HUES64 (cell line): ENCODE data around the gene GAB2.

Experiments
- H3K27ac ChIP-seq: 2 replicates; pipeline ENCODE4 v1.7.0; 2013; ENCODE audit warnings: low read depth, low read length, inconsistent platforms
- H3K27me3 ChIP-seq: 2 replicates; pipeline ENCODE4 v1.6.1; 2013; ENCODE audit warnings: mild to moderate bottlenecking, low read length; ENCODE audit not compliant: insufficient read depth
- H3K36me3 ChIP-seq: 2 replicates; pipeline ENCODE4 v1.6.1; 2013; ENCODE audit warnings: mild to moderate bottlenecking, low read length; ENCODE audit not compliant: insufficient read depth
- H3K4me1 ChIP-seq: 2 replicates; pipeline ENCODE4 v1.6.1; 2013; ENCODE audit warnings: mild to moderate bottlenecking, low read length, moderate library complexity; ENCODE audit not compliant: insufficient read depth
- H3K4me3 ChIP-seq: 2 replicates; pipeline ENCODE4 v1.5.1; 2013; ENCODE audit warnings: mild to moderate bottlenecking, low read length, moderate library complexity
- H3K9ac ChIP-seq: 2 replicates; pipeline ENCODE4 v1.6.1; 2013; ENCODE audit warnings: mild to moderate bottlenecking, low read depth, low read length
- H3K9me3 ChIP-seq: 2 replicates; pipeline ENCODE4 v1.6.1; 2013; ENCODE audit warnings: low read depth, low read length; ENCODE audit not compliant: insufficient read depth
- WGBS: fragments of 150-250, 120-280 bp; methylation state at CpG from one replicate; pipeline ENCODE4 v1.1.7; 2013; ENCODE audit warnings: missing lambda C conversion rate; 5-methylcytosine and 5-hydroxymethylcytosine counted together

GAB2 gene

DNA sequence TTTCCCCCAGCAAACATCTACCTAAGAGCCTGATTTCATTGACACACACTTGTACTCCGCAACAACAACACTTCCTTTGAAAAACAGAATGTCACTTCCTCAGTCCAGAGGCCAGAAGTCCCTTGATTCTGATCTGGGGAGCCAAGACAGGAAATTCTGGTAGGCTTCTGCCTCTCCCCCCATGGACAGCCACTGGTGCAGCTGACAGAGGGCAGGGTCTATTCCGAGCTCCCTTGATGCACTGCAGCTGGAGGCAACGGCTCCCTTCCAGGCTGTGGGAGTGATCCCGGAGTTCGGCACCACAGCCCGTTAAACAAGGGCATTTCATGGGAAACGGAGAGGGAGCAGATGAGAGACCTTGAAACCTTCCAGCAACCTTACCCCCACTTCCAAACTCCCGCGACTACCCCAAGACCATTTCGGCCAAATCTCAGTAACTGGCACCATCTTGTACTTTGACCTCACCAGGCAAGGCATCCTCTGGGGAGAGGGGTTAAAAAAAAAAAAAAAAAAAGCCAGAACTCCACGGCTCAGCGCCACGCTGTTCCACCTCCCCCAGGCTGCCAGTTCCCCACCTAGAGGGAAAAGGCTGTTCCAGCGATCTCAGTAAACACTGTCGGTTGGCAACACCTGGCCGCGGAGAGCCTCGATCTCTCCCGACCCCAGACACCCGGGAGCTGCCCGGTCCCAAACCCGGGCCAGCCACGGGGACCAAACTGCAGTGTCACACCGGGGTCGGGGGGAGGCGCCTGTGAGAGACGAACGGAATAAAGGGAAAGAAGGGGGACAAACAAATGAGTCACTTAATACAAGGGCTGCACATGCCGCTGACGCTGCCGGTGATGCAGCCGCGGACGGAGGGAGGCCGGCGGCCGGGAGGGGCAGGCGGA is 1.1 kb downstream of the GAB2 start:
- 3% methylated on average over 38 of the region's 38 CpGs for WGBS
- Histone ChIP-seq H3K9ac (peak overlapping the region; percentile 78), H3K4me1 (peaks cover 15% of the 10 kb centered on the region), H3K27ac (peak overlapping the region; percentile 76), H3K9me3 (no peaks in the 10 kb centered on the region), H3K27me3 (peaks cover 16% of the 10 kb centered on the region), H3K4me3 (peak overlapping the region; percentile 72), H3K36me3 (no peaks in the 10 kb centered on the region)

DNA sequence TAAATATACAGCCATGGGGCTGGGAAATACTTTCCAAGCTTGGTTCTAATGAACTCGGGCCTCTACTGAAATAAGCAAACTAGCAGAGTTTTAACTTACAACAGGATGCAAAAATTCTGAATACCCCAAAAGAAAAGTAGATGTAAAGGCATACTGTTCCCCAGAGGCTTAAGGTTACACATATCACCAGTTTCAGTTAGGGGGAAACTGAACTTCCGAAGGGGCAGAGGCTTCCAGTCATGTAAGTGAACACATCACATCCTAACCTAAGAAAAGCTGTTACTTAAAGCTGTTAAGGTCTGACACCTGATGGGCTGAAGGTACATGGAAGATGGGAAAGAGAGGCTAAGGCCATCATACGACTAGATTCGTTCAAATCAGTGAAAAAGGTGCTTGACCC is 2.3 kb downstream of the GAB2 start:
- 96% methylated on average over 4 of the region's 4 CpGs for WGBS
- Histone ChIP-seq H3K4me3 (no peak overlapping the region), H3K27me3 (peaks cover 16% of the 10 kb centered on the region), H3K9ac (no peak overlapping the region), H3K36me3 (no peaks in the 10 kb centered on the region), H3K9me3 (no peaks in the 10 kb centered on the region; the same call in 1 of the 2 replicates), H3K4me1 (peaks cover 13% of the 10 kb centered on the region), H3K27ac (no peak overlapping the region)

DNA sequence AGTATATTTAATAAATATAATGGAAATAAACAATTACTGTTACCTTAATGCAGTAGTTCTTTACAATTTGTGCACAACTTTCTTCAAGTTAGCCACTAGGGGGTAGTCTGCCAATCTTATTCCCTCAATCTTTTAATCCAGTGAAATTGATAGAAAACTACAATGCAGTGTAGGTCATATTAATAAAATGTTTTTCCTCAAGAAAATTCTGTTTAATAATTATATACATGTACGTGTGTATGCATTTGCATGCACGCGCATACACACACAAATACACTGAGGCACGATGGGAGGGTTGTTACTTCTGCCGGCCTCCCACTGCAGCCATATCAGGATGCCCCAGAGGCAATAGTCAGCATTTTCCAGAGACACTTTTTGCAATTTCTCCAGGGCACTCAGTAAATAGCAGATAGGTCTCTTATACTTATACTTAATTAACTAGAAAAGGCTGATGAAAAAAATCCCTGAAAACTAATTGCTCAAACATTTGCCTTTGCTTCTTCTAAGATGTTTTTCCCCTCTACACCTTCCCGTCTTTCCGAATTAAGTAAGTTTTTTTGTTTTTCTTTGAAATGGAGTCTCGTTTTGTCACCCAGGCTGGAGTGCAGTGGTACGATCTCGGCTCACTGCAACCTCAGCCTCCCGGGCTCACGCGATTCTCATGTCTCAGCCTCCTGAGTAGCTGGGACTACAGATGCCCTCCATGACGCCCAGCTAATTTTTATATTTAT is 3.1 kb downstream of the GAB2 start:
- H3K36me3 ChIP-seq: no peaks in the 10 kb centered on the region; the same call in 1 of the 2 replicates
- WGBS: 94% methylated on average over 14 of the region's 14 CpGs
- H3K27me3 ChIP-seq: peaks cover 14% of the 10 kb centered on the region
- no peak overlapping the region for H3K27ac ChIP-seq
- H3K4me1 ChIP-seq: peaks cover 12% of the 10 kb centered on the region
- H3K9ac ChIP-seq: no peak overlapping the region
- peaks cover 4% of the 10 kb centered on the region; the same call in 1 of the 2 replicates for H3K9me3 ChIP-seq
- no peak overlapping the region for H3K4me3 ChIP-seq

DNA sequence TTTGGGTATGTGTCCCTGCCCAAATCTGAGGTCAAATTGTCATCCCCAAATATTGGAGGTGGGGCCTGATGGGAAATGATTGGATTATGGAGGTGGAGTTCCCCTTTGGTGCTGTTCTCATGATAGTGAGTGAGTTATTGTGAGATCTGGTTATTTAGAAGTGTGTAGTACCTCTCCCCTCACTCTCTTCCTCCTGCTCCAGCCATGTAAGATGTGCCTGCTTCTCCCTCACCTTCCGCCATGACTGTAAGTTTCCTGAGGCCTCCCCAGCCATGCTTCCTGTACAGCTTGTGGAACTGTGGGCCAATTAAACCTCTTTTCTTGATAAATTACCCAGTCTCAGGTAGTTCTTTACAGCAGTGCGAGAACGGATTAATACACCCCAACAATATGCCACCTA is 9.0 kb downstream of the GAB2 start:
- H3K9me3 ChIP-seq: peaks cover 12% of the 10 kb centered on the region; the same call in 1 of the 2 replicates
- H3K4me1 ChIP-seq: no peaks in the 10 kb centered on the region
- no peaks in the 10 kb centered on the region for H3K27me3 ChIP-seq
- H3K9ac ChIP-seq: no peak overlapping the region
- H3K36me3 ChIP-seq: peaks cover 4% of the 10 kb centered on the region; the same call in 1 of the 2 replicates
- 97% methylated on average over 3 of the region's 3 CpGs for WGBS
- H3K27ac ChIP-seq: no peak overlapping the region
- no peak overlapping the region for H3K4me3 ChIP-seq

DNA sequence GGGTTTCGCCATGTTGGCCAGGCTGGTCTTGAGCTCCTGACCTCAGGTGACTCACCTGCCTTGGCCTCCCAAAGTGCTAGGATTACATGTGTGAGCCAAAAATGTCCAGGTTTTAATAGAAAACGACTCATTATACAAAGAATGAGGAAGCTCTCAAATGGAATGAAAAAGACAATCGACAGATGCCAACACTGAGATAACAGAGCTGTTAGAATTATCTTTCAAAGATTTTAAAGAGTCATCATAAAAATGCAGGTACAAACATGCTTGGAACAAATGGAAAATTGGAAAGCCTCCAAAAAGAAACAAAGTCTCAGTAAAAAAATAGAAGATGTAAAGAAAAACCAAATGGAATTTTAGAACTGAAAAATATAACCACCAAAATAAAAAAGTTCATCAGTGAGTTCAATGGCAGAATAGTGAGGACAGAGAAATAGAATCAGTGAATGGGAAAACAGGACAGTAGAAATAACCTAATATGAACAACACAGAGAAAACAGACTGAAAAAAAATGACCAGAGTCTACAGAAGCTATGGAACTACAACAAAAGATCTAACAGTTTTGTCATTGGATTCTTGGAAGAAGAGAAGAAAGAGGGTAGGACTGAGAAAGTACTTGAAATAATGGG is 10.9 kb downstream of the GAB2 start:
- Histone ChIP-seq H3K4me3 (no peak overlapping the region), H3K27ac (no peak overlapping the region), H3K9me3 (peaks cover 12% of the 10 kb centered on the region; the same call in 1 of the 2 replicates), H3K36me3 (peaks cover 4% of the 10 kb centered on the region; the same call in 1 of the 2 replicates), H3K4me1 (no peaks in the 10 kb centered on the region), H3K27me3 (no peaks in the 10 kb centered on the region), H3K9ac (no peak overlapping the region)
- 89% methylated on average over 3 of the region's 3 CpGs for whole genome bisulfite sequencing

DNA sequence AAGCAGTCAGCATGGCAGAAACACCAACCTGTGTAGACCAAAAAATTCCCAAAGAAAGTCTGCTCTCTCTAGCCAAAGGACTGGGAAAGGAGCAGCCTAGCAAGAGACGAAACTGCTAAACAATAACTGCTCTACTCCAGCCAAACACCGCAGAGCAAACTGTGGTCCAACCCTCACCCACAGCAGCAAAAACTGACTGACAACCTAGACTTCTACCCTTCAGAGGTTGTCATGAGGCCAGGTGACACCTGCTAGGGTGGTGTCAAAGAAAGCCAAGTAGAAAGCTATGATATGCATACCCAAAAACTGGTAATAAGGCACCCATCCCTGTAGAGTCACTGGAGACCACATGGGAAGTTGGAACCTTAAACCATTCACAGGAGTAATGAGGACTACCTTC is 11.8 kb downstream of the GAB2 start:
- 92% methylated on average over 2 of the region's 2 CpGs for WGBS
- Histone ChIP-seq H3K36me3 (peaks cover 4% of the 10 kb centered on the region; the same call in 1 of the 2 replicates), H3K9me3 (peaks cover 12% of the 10 kb centered on the region; the same call in 1 of the 2 replicates), H3K27ac (no peak overlapping the region), H3K4me1 (no peaks in the 10 kb centered on the region), H3K9ac (no peak overlapping the region), H3K27me3 (no peaks in the 10 kb centered on the region), H3K4me3 (no peak overlapping the region)

DNA sequence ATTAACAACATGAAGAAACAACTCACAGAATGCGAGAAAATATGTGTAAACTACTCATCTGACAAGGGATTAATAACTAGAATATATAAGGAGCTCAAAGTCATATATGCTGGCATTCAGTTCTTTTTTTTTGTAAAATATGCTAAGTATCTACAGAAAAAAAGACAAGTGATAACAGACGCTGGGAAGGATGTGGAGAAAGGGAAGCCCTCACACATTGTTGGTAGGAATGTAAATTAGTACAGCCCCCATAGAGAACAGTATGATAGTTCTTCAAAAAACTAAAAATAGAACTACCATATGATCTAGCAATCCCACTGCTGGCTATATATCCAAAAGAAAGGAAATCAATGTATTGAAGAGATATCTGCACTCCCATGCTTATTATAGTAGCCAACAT is 13.8 kb downstream of the GAB2 start:
- H3K36me3 ChIP-seq: peaks cover 2% of the 10 kb centered on the region; the same call in 1 of the 2 replicates
- WGBS: no CpG with 5 or more reads among the region's 2 CpGs

DNA sequence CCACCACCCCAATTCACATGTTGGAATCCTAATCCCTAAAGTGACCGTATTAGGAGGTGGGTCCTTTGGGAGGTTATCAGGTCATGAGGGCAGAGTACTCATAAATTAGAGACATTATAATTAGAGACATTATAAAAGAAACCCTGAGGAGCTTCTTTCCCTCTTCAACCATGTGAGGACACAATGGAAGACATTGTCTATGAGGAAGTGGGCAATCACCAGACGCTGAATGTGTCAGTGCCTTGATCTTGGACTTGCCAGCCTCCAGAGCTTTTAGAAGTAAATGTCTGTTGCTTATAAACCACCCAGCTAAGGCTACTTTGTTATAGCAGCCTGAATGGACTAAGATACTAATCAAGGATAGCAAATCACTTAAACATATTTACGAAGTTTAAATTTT is 14.8 kb downstream of the GAB2 start:
- peaks cover 21% of the 10 kb centered on the region for H3K4me1 ChIP-seq
- WGBS: 100% methylated on average over 1 of the region's 3 CpGs

More for the DNA sequence above, 13.8 kb downstream of the GAB2 start:
- peaks cover 18% of the 10 kb centered on the region for H3K4me1 ChIP-seq
- H3K27me3 ChIP-seq: no peaks in the 10 kb centered on the region
- no peak overlapping the region for H3K4me3 ChIP-seq
- no peak overlapping the region for H3K9ac ChIP-seq
- no peak overlapping the region for H3K27ac ChIP-seq
- H3K9me3 ChIP-seq: peaks cover 4% of the 10 kb centered on the region; the same call in 1 of the 2 replicates

DNA sequence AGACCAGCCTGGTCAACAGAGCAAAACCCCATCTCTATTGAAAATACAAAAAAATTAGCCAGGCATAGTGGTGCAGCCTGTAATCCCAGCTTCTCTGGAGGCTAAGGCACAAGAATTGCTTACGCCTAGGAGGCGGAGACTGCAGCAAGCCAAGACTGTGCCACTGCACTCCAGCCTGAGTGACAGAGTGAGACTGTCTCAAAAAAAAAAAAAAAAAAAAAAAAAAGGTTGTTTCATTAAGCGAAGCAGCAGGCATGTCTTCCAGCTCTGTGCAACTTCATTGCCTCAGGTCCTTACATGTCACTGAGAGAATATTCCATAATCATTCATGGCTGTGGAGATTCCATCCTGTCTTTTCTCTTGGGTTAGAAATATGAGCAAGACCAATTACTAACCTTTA is 16.9 kb downstream of the GAB2 start:
- H3K4me3 ChIP-seq: no peak overlapping the region
- no peaks in the 10 kb centered on the region for H3K36me3 ChIP-seq
- H3K9me3 ChIP-seq: no peaks in the 10 kb centered on the region
- WGBS: 85% methylated on average over 2 of the region's 3 CpGs
- H3K4me1 ChIP-seq: peaks cover 21% of the 10 kb centered on the region
- no peak overlapping the region for H3K9ac ChIP-seq
- no peak overlapping the region for H3K27ac ChIP-seq
- H3K27me3 ChIP-seq: no peaks in the 10 kb centered on the region

More for the DNA sequence above, 14.8 kb downstream of the GAB2 start:
- Histone ChIP-seq H3K36me3 (no peaks in the 10 kb centered on the region), H3K9ac (no peak overlapping the region), H3K27ac (no peak overlapping the region), H3K4me3 (no peak overlapping the region), H3K9me3 (no peaks in the 10 kb centered on the region), H3K27me3 (no peaks in the 10 kb centered on the region)

DNA sequence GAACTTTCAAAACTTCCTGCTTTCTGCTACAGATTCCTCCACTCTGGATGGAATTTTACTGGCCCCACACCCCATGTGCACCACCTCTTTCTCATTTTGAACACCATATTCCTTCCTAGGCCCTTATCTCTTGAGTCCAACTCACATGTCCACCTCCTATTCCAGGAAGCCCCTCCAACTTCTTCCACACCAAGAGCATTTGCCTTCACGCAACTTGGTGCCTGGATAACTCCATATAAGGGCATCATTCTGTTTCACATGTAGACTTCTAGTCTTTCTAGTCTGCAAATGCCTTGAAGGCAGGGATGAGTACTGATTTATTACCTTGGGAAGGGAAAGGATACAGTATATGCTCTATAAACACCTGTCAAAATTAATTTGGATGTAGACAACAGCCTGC is 17.5 kb downstream of the GAB2 start:
- H3K4me1 ChIP-seq: peaks cover 21% of the 10 kb centered on the region
- no peaks in the 10 kb centered on the region for H3K27me3 ChIP-seq
- WGBS: 90% methylated on average over 1 of the region's 1 CpG
- H3K9ac ChIP-seq: no peak overlapping the region
- no peaks in the 10 kb centered on the region for H3K36me3 ChIP-seq
- H3K27ac ChIP-seq: no peak overlapping the region
- H3K4me3 ChIP-seq: no peak overlapping the region
- no peaks in the 10 kb centered on the region for H3K9me3 ChIP-seq

DNA sequence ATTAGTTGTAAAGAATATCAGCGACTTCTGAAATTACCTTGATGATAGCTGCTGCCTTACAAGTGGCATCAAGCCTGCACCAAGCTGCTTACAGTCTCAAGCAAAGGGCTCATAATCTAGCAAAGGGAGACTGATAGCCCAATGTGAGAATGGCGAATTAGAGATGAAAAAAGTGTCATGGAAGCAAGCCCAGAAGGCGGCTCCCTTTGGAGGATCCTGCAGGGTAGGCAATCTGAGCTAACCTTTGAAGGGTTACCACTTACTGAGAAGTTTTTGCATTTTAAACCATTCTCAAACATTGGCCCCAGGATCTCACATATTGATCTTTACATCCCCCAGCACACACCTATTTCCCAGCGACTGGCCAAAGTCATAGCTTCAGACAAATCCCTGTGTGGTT is 18.5 kb downstream of the GAB2 start:
- Histone ChIP-seq H3K36me3 (no peaks in the 10 kb centered on the region), H3K9me3 (no peaks in the 10 kb centered on the region), H3K9ac (no peak overlapping the region), H3K27me3 (no peaks in the 10 kb centered on the region), H3K4me1 (peaks cover 21% of the 10 kb centered on the region), H3K4me3 (no peak overlapping the region), H3K27ac (no peak overlapping the region; the same call in 1 of the 2 replicates)
- 9% methylated on average over 4 of the region's 4 CpGs for WGBS
